HEK293T (cell line): ENCODE data around the gene OSR1.

Experiments used
- CTCF ChIA-PET: fragments of 350-600 bp; formaldehyde crosslinking; extraction: SDS; loops from one replicate; lab custom pipeline; 2021; ENCODE audit warnings: antibody characterized with exemption, inconsistent platforms; lab: Yijun Ruan, JAX
- POLR2A ChIA-PET: fragments of 350-600 bp; formaldehyde crosslinking; extraction: SDS; loops from one replicate; lab custom pipeline; 2020; ENCODE audit warnings: antibody characterized with exemption, inconsistent platforms; lab: Yijun Ruan, JAX
- DNase-seq: peaks from one replicate; pipeline ENCODE4 v3.0.0; 2012; ENCODE audit warnings: mixed read lengths; ENCODE audit errors: extremely low spot score
- ARNT ChIP-seq: fragments of 450-650 bp; IDR thresholded peaks from 2 replicates; pipeline ENCODE4 v1.6.1; 2017; ENCODE audit warnings: mild to moderate bottlenecking
- BHLHE40 ChIP-seq: fragments of 450-650 bp; IDR thresholded peaks from 2 replicates; pipeline ENCODE4 v1.6.1; 2016; ENCODE audit warnings: mild to moderate bottlenecking, moderate library complexity, borderline replicate concordance
- CTBP1 ChIP-seq: fragments of 450-650 bp; IDR thresholded peaks from 2 replicates; pipeline ENCODE4 v1.6.1; 2016; ENCODE audit warnings: borderline replicate concordance
- ELF4 ChIP-seq: fragments of 450-650 bp; IDR thresholded peaks from 2 replicates; pipeline ENCODE4 v1.6.1; 2017; ENCODE audit warnings: antibody characterized with exemption
- FOXA1 ChIP-seq: fragments of 450-650 bp; IDR thresholded peaks from 2 replicates; pipeline ENCODE4 v1.6.1; 2016; ENCODE audit warnings: mild to moderate bottlenecking
- FOXK2 ChIP-seq: fragments of 450-650 bp; IDR thresholded peaks from 2 replicates; pipeline ENCODE4 v1.6.1; 2016; ENCODE audit warnings: mild to moderate bottlenecking
- FOXM1 ChIP-seq: fragments of 450-650 bp; IDR thresholded peaks from 2 replicates; pipeline ENCODE4 v1.6.1; 2017; ENCODE audit warnings: mild to moderate bottlenecking, borderline replicate concordance
- HDGF ChIP-seq: fragments of 450-650 bp; IDR thresholded peaks from 2 replicates; pipeline ENCODE4 v1.6.1; 2017; ENCODE audit warnings: antibody characterized with exemption, borderline replicate concordance
- L3MBTL2 ChIP-seq: fragments of 450-650 bp; conservative IDR thresholded peaks from 2 replicates; pipeline ENCODE4 v1.6.1; 2016; ENCODE audit warnings: mild to moderate bottlenecking
- LEF1 ChIP-seq: fragments of 450-650 bp; IDR thresholded peaks from 2 replicates; pipeline ENCODE4 v1.6.1; 2017; ENCODE audit warnings: mild to moderate bottlenecking, borderline replicate concordance
- NFRKB ChIP-seq: fragments of 450-650 bp; IDR thresholded peaks from 2 replicates; pipeline ENCODE4 v1.6.1; 2016; ENCODE audit warnings: mild to moderate bottlenecking, moderate library complexity
- SP1 ChIP-seq: fragments of 450-650 bp; IDR thresholded peaks from 2 replicates; pipeline ENCODE4 v1.6.1; 2017
- SUZ12 ChIP-seq: fragments of 450-650 bp; IDR thresholded peaks from 2 replicates; pipeline ENCODE4 v1.6.1; 2016; ENCODE audit warnings: mild to moderate bottlenecking
- TARDBP ChIP-seq: fragments of 450-650 bp; IDR thresholded peaks from 2 replicates; pipeline ENCODE4 v1.6.1; 2016
- ZNF384 ChIP-seq: fragments of 450-650 bp; IDR thresholded peaks from 2 replicates; pipeline ENCODE4 v1.6.1; 2016
- TF ChIP-seq, protein P1 (sequence below): fragments of 450-650 bp; IDR thresholded peaks from 2 replicates; pipeline ENCODE4 v1.6.1; 2016

The OSR1 gene

DNA sequence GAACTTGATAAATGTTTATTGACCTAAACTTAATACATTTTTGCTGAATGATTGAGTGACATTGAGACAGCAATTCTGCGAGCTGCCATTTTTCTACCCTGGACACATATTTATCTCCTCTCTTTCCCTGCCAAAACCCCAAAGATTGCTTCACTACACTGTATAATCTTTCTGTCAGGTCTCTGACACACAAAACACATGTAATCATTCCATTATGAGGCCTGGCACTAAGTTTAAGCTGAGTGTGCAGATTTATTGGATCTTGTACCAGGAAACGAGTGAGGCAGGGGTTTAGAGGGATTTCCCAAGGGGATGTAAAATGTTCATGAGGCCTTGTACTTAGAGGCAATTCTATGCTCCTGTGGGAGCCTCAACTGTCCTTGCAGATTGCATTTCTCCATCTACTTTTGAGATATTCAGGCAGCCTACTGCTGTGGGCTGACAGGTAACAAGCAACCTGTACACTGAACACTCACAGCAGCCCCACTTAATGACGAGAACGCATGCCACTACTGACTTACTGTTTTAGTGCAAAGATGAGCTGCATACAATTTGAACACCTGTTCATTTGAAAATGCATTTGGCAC is 13.7 kb upstream of the OSR1 start:
- ChIA-PET CTCF (no interaction called here), POLR2A (no interaction called here)
- no peak for DNase-seq
- TF ChIP-seq HDGF, result no peak
- TF ChIP-seq SUZ12, result no peak
- no peak for TF ChIP-seq FOXA1
- TF ChIP-seq SP1, result no peak
- TF ChIP-seq TARDBP, result no peak
- no peak for TF ChIP-seq CTBP1
- no peak for TF ChIP-seq L3MBTL2
- no peak for TF ChIP-seq BHLHE40
- TF ChIP-seq FOXM1, result no peak
- TF ChIP-seq, protein P1, sequence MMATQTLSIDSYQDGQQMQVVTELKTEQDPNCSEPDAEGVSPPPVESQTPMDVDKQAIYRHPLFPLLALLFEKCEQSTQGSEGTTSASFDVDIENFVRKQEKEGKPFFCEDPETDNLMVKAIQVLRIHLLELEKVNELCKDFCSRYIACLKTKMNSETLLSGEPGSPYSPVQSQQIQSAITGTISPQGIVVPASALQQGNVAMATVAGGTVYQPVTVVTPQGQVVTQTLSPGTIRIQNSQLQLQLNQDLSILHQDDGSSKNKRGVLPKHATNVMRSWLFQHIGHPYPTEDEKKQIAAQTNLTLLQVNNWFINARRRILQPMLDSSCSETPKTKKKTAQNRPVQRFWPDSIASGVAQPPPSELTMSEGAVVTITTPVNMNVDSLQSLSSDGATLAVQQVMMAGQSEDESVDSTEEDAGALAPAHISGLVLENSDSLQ, result no peak
- TF ChIP-seq ARNT, result no peak
- no peak for TF ChIP-seq LEF1
- TF ChIP-seq NFRKB, result no peak
- no peak for TF ChIP-seq ZNF384
- no peak for TF ChIP-seq ELF4
- TF ChIP-seq FOXK2, result no peak

DNA sequence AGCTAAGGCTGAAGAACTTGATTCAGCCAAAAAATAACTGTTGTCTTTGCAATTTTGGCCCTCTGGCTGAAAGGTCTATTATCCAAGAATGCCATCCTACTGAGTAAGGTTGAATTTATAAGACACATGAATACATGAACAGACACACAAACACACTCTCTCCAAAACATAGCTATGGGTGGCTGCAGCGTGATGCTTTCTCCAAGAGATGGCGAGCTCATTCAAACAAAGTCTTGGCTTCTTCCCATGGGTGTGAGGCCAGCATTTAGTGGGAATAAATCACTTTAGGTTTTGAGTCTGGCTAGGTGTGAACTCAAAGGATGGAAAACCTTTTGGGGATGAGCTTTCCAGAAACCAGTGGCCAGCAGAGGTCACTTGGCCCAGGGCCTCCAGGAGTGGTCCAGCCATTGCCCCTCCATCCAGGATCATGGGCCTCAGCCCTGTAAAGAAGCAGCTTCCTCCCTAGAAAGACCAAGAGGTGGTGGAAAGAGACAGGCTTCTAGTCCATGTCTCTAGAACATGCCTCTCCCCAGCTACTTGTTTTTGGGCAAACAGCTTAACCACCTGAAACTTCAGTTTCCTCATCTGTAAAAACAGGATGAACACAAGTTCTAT is 11.0 kb upstream of the OSR1 start:
- CTCF ChIA-PET, result interaction anchor here (0.7 to 1.4 kb wide), 3 partner anchors 9 to 377 kb away, joined by 3 to 8 read pairs (median 3); no protein-coding TSS in a partner anchor
- POLR2A ChIA-PET, result no interaction called here

DNA sequence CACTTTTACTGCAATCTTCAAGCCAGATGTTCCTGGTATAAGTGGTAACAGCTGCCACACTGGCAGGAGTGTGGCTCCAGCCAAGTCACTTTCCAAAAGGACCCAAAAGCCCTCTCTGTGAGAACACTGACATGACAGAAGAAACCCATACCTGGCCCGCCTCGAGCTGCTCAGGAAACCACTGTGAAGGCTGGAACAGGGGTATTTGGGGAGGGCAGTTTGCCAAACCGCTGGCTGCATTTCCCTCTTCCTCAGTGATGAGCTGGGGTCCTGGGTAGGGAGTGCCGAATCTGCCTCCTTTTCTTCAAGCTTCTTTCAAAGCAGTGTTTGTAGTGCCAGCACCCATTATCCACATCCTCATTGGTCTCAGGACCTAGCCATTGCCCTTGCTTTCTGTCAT is 10.3 kb upstream of the OSR1 start:
- no peak for DNase-seq
- ChIA-PET CTCF (interaction anchor here (0.7 to 1.4 kb wide), 4 partner anchors 9 to 378 kb away, joined by 3 to 8 read pairs (median 3); no protein-coding TSS in a partner anchor), POLR2A (no interaction called here)
- TF ChIP-seq FOXM1 (no peak), SP1 (no peak), BHLHE40 (no peak), ZNF384 (no peak), CTBP1 (no peak)

More for the DNA sequence above, 11.0 kb upstream of the OSR1 start:
- no peak for DNase-seq
- TF ChIP-seq HDGF (no peak), ARNT (no peak), TARDBP (no peak), ZNF384 (no peak), L3MBTL2 (no peak), LEF1 (no peak), FOXM1 (no peak), NFRKB (no peak), SUZ12 (no peak), FOXA1 (no peak), ELF4 (no peak), FOXK2 (no peak), BHLHE40 (no peak), SP1 (no peak), CTBP1 (no peak)
- TF ChIP-seq, protein P1, result no peak

DNA sequence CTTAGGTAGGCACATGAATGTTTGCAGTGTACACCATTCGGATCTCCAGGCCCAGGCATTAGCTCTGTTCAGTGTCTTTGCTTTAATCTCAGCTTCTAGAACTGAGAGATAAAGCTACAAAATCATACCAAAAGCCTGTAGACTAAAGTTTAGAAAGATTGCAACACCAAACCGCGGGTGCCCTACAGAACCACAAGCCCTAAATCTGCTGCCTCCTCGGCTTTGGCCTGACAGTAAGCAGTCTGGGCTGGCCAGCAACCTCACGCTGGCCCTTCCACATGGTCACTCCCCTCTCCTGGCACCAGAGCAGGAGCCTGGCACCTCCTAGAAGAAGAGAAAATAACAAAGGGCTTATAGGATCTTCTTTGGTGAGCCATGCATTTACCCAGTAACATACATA is 8.9 kb upstream of the OSR1 start:
- DNase-seq, result no peak

DNA sequence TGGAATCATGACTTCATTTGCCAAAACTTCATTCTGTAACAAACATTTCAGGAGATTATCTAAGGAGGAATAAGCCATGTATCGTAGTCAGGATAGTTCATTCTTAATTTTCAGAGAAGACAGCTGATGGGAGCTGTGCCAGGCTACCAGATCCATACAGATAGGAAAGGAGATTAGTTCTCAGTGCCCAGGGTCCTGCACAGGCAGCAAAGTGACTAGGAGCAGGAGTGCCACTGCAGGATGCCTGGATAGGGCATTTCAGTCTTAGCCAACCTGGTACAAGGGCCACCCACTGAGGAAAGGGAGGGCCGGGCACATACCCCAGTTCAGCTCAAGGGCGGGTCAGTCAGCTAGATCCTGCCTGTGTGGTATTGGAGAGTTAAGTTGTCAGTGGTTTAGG is 6.7 kb upstream of the OSR1 start:
- POLR2A ChIA-PET, result no interaction called here
- TF ChIP-seq FOXK2, result no peak
- TF ChIP-seq BHLHE40, result no peak
- TF ChIP-seq ZNF384, result no peak
- no peak for TF ChIP-seq ELF4
- TF ChIP-seq FOXM1, result no peak
- no peak for TF ChIP-seq LEF1
- TF ChIP-seq SP1, result no peak
- no peak for TF ChIP-seq TARDBP
- TF ChIP-seq L3MBTL2, result no peak
- no peak for TF ChIP-seq SUZ12
- no peak for TF ChIP-seq NFRKB
- TF ChIP-seq, protein P1, result no peak
- no peak for TF ChIP-seq FOXA1
- CTCF ChIA-PET, result interaction anchor here (0.7 kb wide), 1 partner anchor 818 kb away, joined by 3 read pairs; no protein-coding TSS in a partner anchor

More for the DNA sequence above, 8.9 kb upstream of the OSR1 start:
- TF ChIP-seq TARDBP (no peak), FOXA1 (no peak), ELF4 (no peak), LEF1 (no peak), CTBP1 (no peak), BHLHE40 (no peak), FOXM1 (no peak)
- TF ChIP-seq, protein P1, result no peak
- CTCF ChIA-PET, result no interaction called here
- POLR2A ChIA-PET, result no interaction called here

More for the DNA sequence above, 6.7 kb upstream of the OSR1 start:
- DNase-seq, result no peak
